ENCODE results near the gene CACNB4. TPM values are rescaled to one million over a fixed set of nuclear protein-coding genes. Genes with fewer than 3 reads are reported as not detected.

CACNB4 gene
- total RNA-seq, 1 experiment from 2014 or later, result 1.7 TPM

DNA sequence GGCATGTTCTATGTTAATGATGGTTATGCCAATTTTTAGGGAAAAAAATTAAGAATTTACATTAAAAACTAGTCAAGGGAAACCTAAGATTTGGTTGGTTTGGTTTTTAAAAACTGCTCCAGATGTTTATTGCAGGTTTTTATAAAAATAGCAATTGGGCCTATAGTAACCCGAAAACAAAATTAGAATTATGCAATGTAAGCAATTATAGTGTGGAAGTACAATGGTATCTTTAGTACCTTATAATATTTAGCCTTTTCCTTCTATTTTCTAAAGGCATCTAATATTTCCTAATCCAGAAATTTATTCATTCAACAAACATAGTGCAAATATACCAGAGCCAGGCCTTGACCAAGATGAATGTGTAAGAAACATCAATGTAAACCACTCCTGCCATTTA is 27.3 kb downstream of the CACNB4 start:
- ATAC-seq (no peak), DNase-seq (ENCODE audit: low read depth, low spot score) (no peak)
- ChIA-PET CTCF (no interaction called here), POLR2A (no interaction called here)
- TF ChIP-seq TCF7L2 (IDR thresholded peaks at IDR 0.05; ENCODE audit: low read depth, low read length) (no peak), POLR2AphosphoS5 (IDR thresholded peaks at IDR 0.05; ENCODE audit: low read depth, low read length) (no peak), SIN3A (IDR thresholded peaks at IDR 0.05; ENCODE audit: borderline replicate concordance, insufficient read depth, low read depth, low read length) (no peak)
- TF ChIP-seq, protein P1, sequence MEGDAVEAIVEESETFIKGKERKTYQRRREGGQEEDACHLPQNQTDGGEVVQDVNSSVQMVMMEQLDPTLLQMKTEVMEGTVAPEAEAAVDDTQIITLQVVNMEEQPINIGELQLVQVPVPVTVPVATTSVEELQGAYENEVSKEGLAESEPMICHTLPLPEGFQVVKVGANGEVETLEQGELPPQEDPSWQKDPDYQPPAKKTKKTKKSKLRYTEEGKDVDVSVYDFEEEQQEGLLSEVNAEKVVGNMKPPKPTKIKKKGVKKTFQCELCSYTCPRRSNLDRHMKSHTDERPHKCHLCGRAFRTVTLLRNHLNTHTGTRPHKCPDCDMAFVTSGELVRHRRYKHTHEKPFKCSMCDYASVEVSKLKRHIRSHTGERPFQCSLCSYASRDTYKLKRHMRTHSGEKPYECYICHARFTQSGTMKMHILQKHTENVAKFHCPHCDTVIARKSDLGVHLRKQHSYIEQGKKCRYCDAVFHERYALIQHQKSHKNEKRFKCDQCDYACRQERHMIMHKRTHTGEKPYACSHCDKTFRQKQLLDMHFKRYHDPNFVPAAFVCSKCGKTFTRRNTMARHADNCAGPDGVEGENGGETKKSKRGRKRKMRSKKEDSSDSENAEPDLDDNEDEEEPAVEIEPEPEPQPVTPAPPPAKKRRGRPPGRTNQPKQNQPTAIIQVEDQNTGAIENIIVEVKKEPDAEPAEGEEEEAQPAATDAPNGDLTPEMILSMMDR (IDR thresholded peaks at IDR 0.05), result no peak
- TF ChIP-seq, protein P2, sequence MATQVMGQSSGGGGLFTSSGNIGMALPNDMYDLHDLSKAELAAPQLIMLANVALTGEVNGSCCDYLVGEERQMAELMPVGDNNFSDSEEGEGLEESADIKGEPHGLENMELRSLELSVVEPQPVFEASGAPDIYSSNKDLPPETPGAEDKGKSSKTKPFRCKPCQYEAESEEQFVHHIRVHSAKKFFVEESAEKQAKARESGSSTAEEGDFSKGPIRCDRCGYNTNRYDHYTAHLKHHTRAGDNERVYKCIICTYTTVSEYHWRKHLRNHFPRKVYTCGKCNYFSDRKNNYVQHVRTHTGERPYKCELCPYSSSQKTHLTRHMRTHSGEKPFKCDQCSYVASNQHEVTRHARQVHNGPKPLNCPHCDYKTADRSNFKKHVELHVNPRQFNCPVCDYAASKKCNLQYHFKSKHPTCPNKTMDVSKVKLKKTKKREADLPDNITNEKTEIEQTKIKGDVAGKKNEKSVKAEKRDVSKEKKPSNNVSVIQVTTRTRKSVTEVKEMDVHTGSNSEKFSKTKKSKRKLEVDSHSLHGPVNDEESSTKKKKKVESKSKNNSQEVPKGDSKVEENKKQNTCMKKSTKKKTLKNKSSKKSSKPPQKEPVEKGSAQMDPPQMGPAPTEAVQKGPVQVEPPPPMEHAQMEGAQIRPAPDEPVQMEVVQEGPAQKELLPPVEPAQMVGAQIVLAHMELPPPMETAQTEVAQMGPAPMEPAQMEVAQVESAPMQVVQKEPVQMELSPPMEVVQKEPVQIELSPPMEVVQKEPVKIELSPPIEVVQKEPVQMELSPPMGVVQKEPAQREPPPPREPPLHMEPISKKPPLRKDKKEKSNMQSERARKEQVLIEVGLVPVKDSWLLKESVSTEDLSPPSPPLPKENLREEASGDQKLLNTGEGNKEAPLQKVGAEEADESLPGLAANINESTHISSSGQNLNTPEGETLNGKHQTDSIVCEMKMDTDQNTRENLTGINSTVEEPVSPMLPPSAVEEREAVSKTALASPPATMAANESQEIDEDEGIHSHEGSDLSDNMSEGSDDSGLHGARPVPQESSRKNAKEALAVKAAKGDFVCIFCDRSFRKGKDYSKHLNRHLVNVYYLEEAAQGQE (IDR thresholded peaks at IDR 0.05; ENCODE audit: insufficient read depth in 1 of 2, low read depth in 2 of 2, low read length in 1 of 2), result no peak
- H3K27me3 ChIP-seq (ENCODE audit: control insufficient read depth, insufficient read depth, low read length), result no peaks in the 10 kb centered on the region
- no peak overlapping the region for H3K4me3 ChIP-seq (ENCODE audit: low read depth in 2 of 2, low read length in 2 of 2)
- H3K27ac ChIP-seq (ENCODE audit: low read length), result no peak overlapping the region
- H3K9me3 ChIP-seq (ENCODE audit: control insufficient read depth, insufficient read depth, low read depth, low read length), result no peaks in the 10 kb centered on the region
- no peaks in the 10 kb centered on the region for H3K4me1 ChIP-seq (ENCODE audit: control insufficient read depth, insufficient read depth, low read length)
- no TSS peak for BruUV-seq (replicated peaks)
- in situ Hi-C loops (cut with HindIII; ENCODE audit: low pct_unique_long_range_greater_than_20kb, low sequenced_read_pairs) (no loop called here), intact Hi-C loops (cut with micrococcal nuclease; ENCODE audit: unreplicated experiment) (no loop called here)
- H3K36me3 ChIP-seq (ENCODE audit: control insufficient read depth, insufficient read depth, low read length), result no peaks in the 10 kb centered on the region

DNA sequence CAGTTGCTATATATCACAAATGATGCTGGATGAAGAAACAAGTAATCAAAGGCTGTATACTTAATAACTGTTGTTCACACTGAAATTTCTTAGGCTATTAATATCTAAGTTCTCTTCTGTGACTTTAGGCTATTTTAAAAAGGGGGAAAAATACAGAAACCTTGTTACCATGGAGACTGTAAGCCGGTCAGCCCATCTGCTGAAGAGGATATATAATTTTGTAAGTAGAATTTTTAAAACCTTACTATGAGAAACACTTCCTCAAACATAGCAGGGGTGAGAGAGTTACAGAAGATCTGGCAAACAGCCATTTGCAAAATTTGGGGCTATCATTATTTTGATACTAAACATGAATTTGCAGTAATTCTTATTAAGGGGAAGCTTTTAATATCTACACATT is 27.8 kb downstream of the CACNB4 start:
- Histone ChIP-seq H3K27me3 (ENCODE audit: control insufficient read depth, insufficient read depth, low read length) (no peaks in the 10 kb centered on the region), H3K9me3 (ENCODE audit: control insufficient read depth, insufficient read depth, low read depth, low read length) (no peaks in the 10 kb centered on the region), H3K36me3 (ENCODE audit: control insufficient read depth, insufficient read depth, low read length) (no peaks in the 10 kb centered on the region), H3K4me3 (ENCODE audit: low read depth in 2 of 2, low read length in 2 of 2) (no peak overlapping the region), H3K27ac (ENCODE audit: low read length) (no peak overlapping the region), H3K4me1 (ENCODE audit: control insufficient read depth, insufficient read depth, low read length) (no peaks in the 10 kb centered on the region)
- TF ChIP-seq POLR2AphosphoS5 (IDR thresholded peaks at IDR 0.05; ENCODE audit: low read depth, low read length) (no peak), TCF7L2 (IDR thresholded peaks at IDR 0.05; ENCODE audit: low read depth, low read length) (no peak), SIN3A (IDR thresholded peaks at IDR 0.05; ENCODE audit: borderline replicate concordance, insufficient read depth, low read depth, low read length) (no peak)
- TF ChIP-seq, protein P2 (IDR thresholded peaks at IDR 0.05; ENCODE audit: insufficient read depth in 1 of 2, low read depth in 2 of 2, low read length in 1 of 2), result no peak
- TF ChIP-seq, protein P1 (IDR thresholded peaks at IDR 0.05), result no peak
- in situ Hi-C loops (cut with HindIII; ENCODE audit: low pct_unique_long_range_greater_than_20kb, low sequenced_read_pairs), result no loop called here
- intact Hi-C loops (cut with micrococcal nuclease; ENCODE audit: unreplicated experiment), result no loop called here
- CTCF ChIA-PET, result no interaction called here
- DNase-seq (ENCODE audit: low read depth, low spot score) (no peak), ATAC-seq (no peak)
- no TSS peak for BruUV-seq (replicated peaks)
- POLR2A ChIA-PET, result no interaction called here

Measured in Panc1 (cell line).